K562 (cell line): ENCODE data around the gene PAIP2. TPM values are rescaled to one million over a fixed set of nuclear protein-coding genes. Genes with fewer than 3 reads are reported as not detected.

Source experiments
- ATAC-seq: fragments of 200-7000 bp; cut with Tn5 transposase; 3 replicates; pipeline ENCODE4 v1.9.1; 2020; ENCODE audit warnings: moderate library complexity
- BruUV-seq: library from RNA; stranded (reverse); fragments of 400-500 nt; replicated peaks from 2 replicates; lab custom pipeline; 2021; lab: Mats Ljungman, UMichigan
- CTCF ChIA-PET: fragments of 300-600 bp; formaldehyde crosslinking; extraction: SDS; loops from one replicate; lab custom pipeline; 2021; ENCODE audit warnings: low intra/inter-chr PET ratio; lab: Yijun Ruan, JAX
- POLR2A ChIA-PET: fragments of 300-600, 350-650 bp; sonication (Branson Sonifier 250); formaldehyde crosslinking; extraction: SDS; loops from one replicate; lab custom pipeline; 2021; ENCODE audit warnings: antibody characterized with exemption, inconsistent platforms; lab: Yijun Ruan, JAX
- DNase-seq, 4 experiments: peaks; one replicate each; pipeline versions ENCODE4 v3.0.0 to v3.0.0-alpha.2; 2011 to 2018; ENCODE audit warnings: low spot score in 3 of 4, mixed read lengths in 3 of 4; ENCODE audit errors: extremely low read depth in 1 of 4
- FAIRE-seq: peaks from 2 replicates; lab custom pipeline; 2011; peaks lifted over from hg19 to GRCh38; lab: Jason Lieb, UNC
- H2AFZ ChIP-seq: 2 replicates; pipeline ENCODE4 v1.6.0; 2011; ENCODE audit warnings: low read depth, low read length, control low read depth, inconsistent platforms
- H3K27ac ChIP-seq: fragments of 200-600 bp; 3 replicates; pipeline ENCODE4 v1.8.0; 2011; ENCODE audit warnings: low read depth, mild to moderate bottlenecking, control low read depth, inconsistent platforms, low read length, moderate library complexity, mixed read lengths; ENCODE audit errors: extremely low read depth
- H3K27me3 ChIP-seq, 2 experiments: fragments of 300-600 bp in 1 of 2; 2 replicates in 1 of 2; 3 replicates in 1 of 2; pipeline versions ENCODE4 v1.6.0 to v1.8.0; 2011; ENCODE audit warnings: inconsistent platforms in 2 of 2, low read length in 2 of 2, mild to moderate bottlenecking in 1 of 2, mixed read lengths in 1 of 2, moderate library complexity in 1 of 2; ENCODE audit not compliant: control insufficient read depth in 2 of 2, insufficient read depth in 2 of 2
- H3K36me3 ChIP-seq: fragments of 300-600 bp; 3 replicates; pipeline ENCODE4 v1.8.0; 2011; ENCODE audit warnings: mild to moderate bottlenecking, low read length, inconsistent platforms; ENCODE audit not compliant: control insufficient read depth, insufficient read depth
- H3K4me1 ChIP-seq, 2 experiments: fragments of 200-600 bp in 1 of 2; replicated peaks in 1 of 2; 2 replicates in 1 of 2; 3 replicates in 1 of 2; pipeline versions ENCODE4 v1.5.1 to v1.8.0; 2011; ENCODE audit warnings: inconsistent platforms in 2 of 2, low read length in 2 of 2, mild to moderate bottlenecking in 1 of 2, mixed read lengths in 1 of 2, moderate library complexity in 1 of 2; ENCODE audit not compliant: control insufficient read depth in 2 of 2, insufficient read depth in 2 of 2
- H3K4me2 ChIP-seq: 2 replicates; pipeline ENCODE4 v1.6.1; 2011; ENCODE audit warnings: low read length, control low read depth, inconsistent platforms, mixed read lengths; ENCODE audit not compliant: insufficient read depth
- H3K4me3 ChIP-seq: fragments of 200-600 bp; sonication (generic), shearing (Covaris generic); 2 replicates; pipeline ENCODE4 v1.5.1; 2016; ENCODE audit warnings: control low read depth, inconsistent platforms
- H3K79me2 ChIP-seq: fragments of 200-600 bp; 3 replicates; pipeline ENCODE4 v1.8.0; 2011; ENCODE audit warnings: low read length, inconsistent platforms; ENCODE audit not compliant: control insufficient read depth, insufficient read depth
- H3K9ac ChIP-seq, 2 experiments: 2 replicates each; pipeline versions ENCODE4 v1.6.0 to v1.6.1; 2011; ENCODE audit warnings: low read depth in 2 of 2, low read length in 2 of 2, control low read depth in 1 of 2, inconsistent platforms in 1 of 2, mild to moderate bottlenecking in 1 of 2, mixed read lengths in 1 of 2; ENCODE audit not compliant: insufficient read depth in 1 of 2
- H3K9me1 ChIP-seq: one replicate; pipeline ENCODE4 v1.6.0; 2011; ENCODE audit warnings: inconsistent platforms, mild to moderate bottlenecking, low read length, moderate library complexity; ENCODE audit not compliant: control insufficient read depth, insufficient read depth
- H3K9me3 ChIP-seq: replicated peaks from 2 replicates; pipeline ENCODE4 v1.5.1; 2011; ENCODE audit warnings: low read depth, low read length, inconsistent platforms; ENCODE audit not compliant: control insufficient read depth, insufficient read depth
- H4K20me1 ChIP-seq: replicated peaks from 2 replicates; pipeline ENCODE4 v1.6.1; 2011; ENCODE audit warnings: low read length, inconsistent platforms, mixed read lengths; ENCODE audit not compliant: control insufficient read depth, insufficient read depth
- ARID3A ChIP-seq: IDR thresholded peaks from 2 replicates; pipeline ENCODE4 v1.6.1; 2012; ENCODE audit warnings: low read depth, low read length, improper control_type of control experiment, borderline replicate concordance
- ASH1L ChIP-seq: fragments of 450-650 bp; IDR thresholded peaks from 2 replicates; pipeline ENCODE4 v1.6.1; 2018; ENCODE audit warnings: borderline replicate concordance, mild to moderate bottlenecking, low read depth; ENCODE audit not compliant: partially characterized antibody
- BCOR ChIP-seq: fragments of 450-650 bp; IDR thresholded peaks from 2 replicates; pipeline ENCODE4 v1.6.1; 2016
- CBFA2T3 ChIP-seq: fragments of 450-650 bp; IDR thresholded peaks from 2 replicates; pipeline ENCODE4 v1.6.1; 2017
- CBX3 ChIP-seq, 2 experiments: IDR thresholded peaks; 1 replicate in 1 of 2; 2 replicates in 1 of 2; pipeline ENCODE4 v1.6.1; 2012; ENCODE audit warnings: inconsistent platforms in 2 of 2, low read length in 2 of 2, borderline replicate concordance in 1 of 2, control low read depth in 1 of 2
- CREM ChIP-seq: IDR thresholded peaks from 2 replicates; pipeline ENCODE4 v1.6.1; 2014; ENCODE audit warnings: antibody characterized with exemption, low read depth
- EP400 ChIP-seq: fragments of 450-650 bp; IDR thresholded peaks from 2 replicates; pipeline ENCODE4 v1.6.1; 2017; ENCODE audit warnings: antibody characterized with exemption, mild to moderate bottlenecking, moderate library complexity
- HIVEP1 ChIP-seq: fragments of 250-450 bp; sonication (Bioruptor Pico); IDR thresholded peaks from 2 replicates; pipeline ENCODE4 v1.4.0; 2020; ENCODE audit warnings: mild to moderate bottlenecking
- NCOA1 ChIP-seq: fragments of 450-650 bp; IDR thresholded peaks from 2 replicates; pipeline ENCODE4 v1.6.1; 2016; ENCODE audit warnings: low read depth
- NCOR1 ChIP-seq: fragments of 450-650 bp; IDR thresholded peaks from 2 replicates; pipeline ENCODE4 v1.6.1; 2016; ENCODE audit warnings: mild to moderate bottlenecking, moderate library complexity
- RNF219 ChIP-seq: fragments of 250-450 bp; sonication (Bioruptor Pico); IDR thresholded peaks from 2 replicates; pipeline ENCODE4 v1.5.0; 2022; ENCODE audit warnings: mild to moderate bottlenecking
- TCF3 ChIP-seq: sonication (generic); formaldehyde crosslinking; IDR thresholded peaks from 2 replicates; pipeline ENCODE4 v1.4.0; 2020; ENCODE audit warnings: mild to moderate bottlenecking, missing genetic modification reagents
- TRIM28 ChIP-seq: fragments of 450-650 bp; IDR thresholded peaks from 2 replicates; pipeline ENCODE4 v1.6.1; 2017
- YY1 ChIP-seq, 3 experiments: IDR thresholded peaks; 2 replicates each; pipeline ENCODE4 v1.6.1; 2011; ENCODE audit warnings: low read length in 2 of 3, mild to moderate bottlenecking in 2 of 3, moderate library complexity in 2 of 3, borderline replicate concordance in 1 of 3, control low read depth in 1 of 3, low read depth in 1 of 3; ENCODE audit not compliant: insufficient read depth in 3 of 3, insufficient replicate concordance in 2 of 3, control insufficient read depth in 1 of 3, insufficient read length in 1 of 3; ENCODE audit errors: extremely low read depth in 1 of 3
- ZBTB2 ChIP-seq: fragments of 450-650 bp; IDR thresholded peaks from 2 replicates; pipeline ENCODE4 v1.6.1; 2016; ENCODE audit warnings: antibody characterized with exemption
- ZNF668 ChIP-seq: fragments of 250-450 bp; sonication (Bioruptor Pico); IDR thresholded peaks from 2 replicates; pipeline ENCODE4 v1.8.0; 2022; ENCODE audit warnings: mild to moderate bottlenecking, inconsistent platforms
- ZSCAN29 ChIP-seq: fragments of 450-650 bp; IDR thresholded peaks from 2 replicates; pipeline ENCODE4 v1.6.1; 2017
- WGBS: fragments of 100-300 bp; shearing (Covaris generic); methylation state at CpG from one replicate; pipeline ENCODE4 v1.1.6; 2016; ENCODE audit warnings: low coverage, mixed read lengths; ENCODE audit not compliant: insufficient coverage; ENCODE audit errors: missing lambda C conversion rate; 5-methylcytosine and 5-hydroxymethylcytosine counted together
- in situ Hi-C: fragments of 300-500 bp; cut with MboI; formaldehyde crosslinking; loops from 4 replicates; pipeline ENCODE4 v1.15.0; 2018; ENCODE audit warnings: inconsistent platforms, mixed read lengths
- intact Hi-C: fragments of 100-400 bp; cut with micrococcal nuclease; formaldehyde crosslinking; loops from 2 replicates; pipeline ENCODE4 v1.14.2; 2022
- polyA plus RNA-seq, 8 experiments: library from polyadenylated mRNA; depleted of rRNA in 4 of 8; stranded (reverse) in 5 of 8; unstranded in 3 of 8; fragments of >200 nt; fragmentation: Nextera tagmentation in 2 of 8; fragmentation: Illumina TruSeq in 1 of 8; extraction: Ambion mirVana in 2 of 8; extraction: Trizol in 1 of 8; gene quantifications; 2 replicates each; pipeline versions ENCODE4 v1.2.1 to v1.2.3, GENCODE V29; 2011 to 2014; ENCODE audit warnings: inconsistent platforms in 1 of 8, missing spikeins in 1 of 8
- total RNA-seq, 7 experiments: library from RNA; depleted of rRNA in 6 of 7; stranded (reverse); fragments of >200 nt in 6 of 7; fragmentation: Illumina TruSeq in 2 of 7; extraction: Trizol in 2 of 7; gene quantifications; 2 replicates each; pipeline versions ENCODE4 v1.2.1 to v1.2.3, GENCODE V29; 2011 to 2021; ENCODE audit warnings: low replicate concordance in 1 of 7

The PAIP2 gene
- total and polyA plus RNA-seq, 9 of the 15 experiments (the other 6 are each of a cell fraction or from before 2014, with no cell fraction given), result 78.3 to 187 (median 128) TPM

- POLR2A ChIA-PET, result interaction anchor here (0.6 to 6.9 kb wide), 3 partner anchors 10 to 152 kb away, joined by 3 to 105 read pairs (median 7); no protein-coding TSS in a partner anchor
- intact Hi-C loops, result loop anchor here (2.0 kb wide), 1 partner anchor 45 kb away; the partner anchor contains the start of gene PAIP2
- TF ChIP-seq RNF219 (CRISPR knock-in tag), result no peak
- TF ChIP-seq ZSCAN29, result no peak
- 0 out of 2 replicates have a peak, but pooled peaks have one; percentile 36 for TF ChIP-seq EP400
- no peak for TF ChIP-seq ZNF668
- TF ChIP-seq BCOR, result 0 out of 2 replicates have a peak, but pooled peaks have one; percentile 36
- peak in 1 of 3 experiments; percentile 8 for TF ChIP-seq YY1 (IDR thresholded peaks at IDR 0.05; ENCODE audit: borderline replicate concordance in 1 of 3, control insufficient read depth in 1 of 3, extremely low read depth in 1 of 3, insufficient read depth in 3 of 3, insufficient read length in 1 of 3, insufficient replicate concordance in 2 of 3, low read depth in 1 of 3, low read length in 2 of 3)
- peak; percentile 16 for TF ChIP-seq ASH1L
- TF ChIP-seq TRIM28, result peak; percentile 34; the same call in 1 of the 2 replicates
- peak in 1 of 2 experiments; percentile 74; a peak in 1 of 3 replicates for TF ChIP-seq CBX3 (IDR thresholded peaks at IDR 0.05; ENCODE audit: borderline replicate concordance in 1 of 2, low read length in 2 of 2)
- TF ChIP-seq TCF3 (CRISPR knock-in tag), result no peak
- TF ChIP-seq NCOA1, result no peak
- TF ChIP-seq ARID3A, result no peak
- TF ChIP-seq HIVEP1 (CRISPR knock-in tag), result no peak
- TF ChIP-seq ZBTB2, result no peak
- no peak for TF ChIP-seq CBFA2T3
- TF ChIP-seq CREM, result peak; percentile 42; the same call in 1 of the 2 replicates
- TF ChIP-seq NCOR1, result 0 out of 2 replicates have a peak, but pooled peaks have one; percentile 10
Measured at GRCh38 chr5:139295346-139296057, 46.2 kb upstream of the PAIP2 start.

More at GRCh38 chr5:139295346-139296057, 46.2 kb upstream of the PAIP2 start:
- peaks cover 17 to 38% of the 10 kb centered on the region in 2 experiments for H3K4me1 ChIP-seq
- H2AFZ ChIP-seq, result no peak overlapping the region
- DNase-seq, result peak in 1 of 4 experiments; percentile 62
- peaks cover 74% of the 10 kb centered on the region for H3K79me2 ChIP-seq
- H3K4me2 ChIP-seq, result peak overlapping the region; percentile 96
- H3K36me3 ChIP-seq, result peaks cover 41% of the 10 kb centered on the region
- no peaks in the 10 kb centered on the region for H3K9me3 ChIP-seq
- H3K27ac ChIP-seq, result peak overlapping the region; percentile 99
- peaks cover 62% of the 10 kb centered on the region for H4K20me1 ChIP-seq
- no TSS peak for BruUV-seq
- FAIRE-seq, result peak; percentile 29
- in situ Hi-C loops, result no loop called here
- WGBS, result 3% methylated on average over 16 of the region's 16 CpGs
- ATAC-seq, result peak; percentile 15
- no peaks in the 10 kb centered on the region for H3K27me3 ChIP-seq
- CTCF ChIA-PET, result no interaction called here
- peak overlapping the region; percentile 87 to 99 for H3K9ac ChIP-seq
- peak overlapping the region; percentile 88 for H3K4me3 ChIP-seq
- peaks cover 2% of the 10 kb centered on the region for H3K9me1 ChIP-seq
